NCI-H187 treated with DMSO at 0.1 percent for 48 hours (cell line): ENCODE results near the gene GPR78.

Experiments
- DNase-seq: peaks from one replicate; lab custom pipeline; 2025; lab: John Stamatoyannopoulos, UW

The GPR78 gene

GRCh38 chr4:8600266-8600665, 20.1 kb downstream of the GPR78 start:
- DNase-seq: no peak

GRCh38 chr4:8600686-8601085, 20.5 kb downstream of the GPR78 start:
- DNase-seq: no peak

GRCh38 chr4:8601086-8601485, 20.9 kb downstream of the GPR78 start:
- no peak for DNase-seq

- DNase-seq: no peak
Measured at GRCh38 chr4:8601556-8601955, 21.4 kb downstream of the GPR78 start.

- DNase-seq: no peak
Measured at GRCh38 chr4:8602686-8603430, 22.7 kb downstream of the GPR78 start.

- no peak for DNase-seq
Measured at GRCh38 chr4:8603931-8604330, 23.7 kb downstream of the GPR78 start.

GRCh38 chr4:8605289-8605688, 25.1 kb downstream of the GPR78 start:
- no peak for DNase-seq

GRCh38 chr4:8606476-8606875, 26.3 kb downstream of the GPR78 start:
- no peak for DNase-seq

GRCh38 chr4:8606966-8607365, 26.8 kb downstream of the GPR78 start:
- DNase-seq: no peak

GRCh38 chr4:8607603-8608481, 27.6 kb downstream of the GPR78 start:
- DNase-seq: no peak

GRCh38 chr4:8608714-8609391, 28.7 kb downstream of the GPR78 start:
- no peak for DNase-seq

GRCh38 chr4:8609406-8609805, 29.2 kb downstream of the GPR78 start:
- no peak for DNase-seq

- DNase-seq: no peak
Measured at GRCh38 chr4:8609824-8610350, 29.7 kb downstream of the GPR78 start.

GRCh38 chr4:8610858-8611616, 30.8 kb downstream of the GPR78 start:
- no peak for DNase-seq

- DNase-seq: no peak
Measured at GRCh38 chr4:8612646-8613045, 32.5 kb downstream of the GPR78 start.

GRCh38 chr4:8613421-8614364, 33.5 kb downstream of the GPR78 start:
- no peak for DNase-seq

- DNase-seq: no peak
Measured at GRCh38 chr4:8614365-8615193, 34.4 kb downstream of the GPR78 start.

GRCh38 chr4:8615366-8615765, 35.2 kb downstream of the GPR78 start:
- no peak for DNase-seq

GRCh38 chr4:8615921-8616787, 36.0 kb downstream of the GPR78 start:
- no peak for DNase-seq
